HG02970 (cell line): Measurements from ENCODE around the gene XG.

Experiments
- ATAC-seq: cut with Tn5 transposase; IDR thresholded peaks from one replicate; pipeline ENCODE4 v1.9.1; 2021; ENCODE audit warnings: mild to moderate bottlenecking, moderate library complexity, moderate number of reproducible peaks; ENCODE audit not compliant: unreplicated experiment, low FRiP score

XG gene

DNA sequence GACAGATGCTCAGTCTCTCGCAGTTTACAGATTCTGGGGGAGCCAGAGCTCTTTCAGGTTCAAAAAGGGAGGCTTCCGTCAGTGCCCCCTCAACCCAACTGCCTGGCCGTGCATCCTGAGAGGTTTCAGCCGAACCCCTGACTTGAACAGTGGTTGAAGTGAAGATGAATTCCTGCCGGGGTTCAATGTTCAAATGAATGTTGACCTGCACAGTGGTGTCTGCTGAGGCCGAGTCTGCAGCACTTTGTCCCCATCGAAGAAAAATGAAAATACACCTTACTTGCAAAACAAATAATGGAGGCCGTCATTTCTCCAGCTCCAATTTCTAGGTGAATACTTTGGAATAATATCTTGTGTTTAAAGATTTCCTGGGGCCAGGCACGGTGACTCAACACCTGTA lies 110.6 kb downstream of the XG start:
- ATAC-seq = no peak

DNA sequence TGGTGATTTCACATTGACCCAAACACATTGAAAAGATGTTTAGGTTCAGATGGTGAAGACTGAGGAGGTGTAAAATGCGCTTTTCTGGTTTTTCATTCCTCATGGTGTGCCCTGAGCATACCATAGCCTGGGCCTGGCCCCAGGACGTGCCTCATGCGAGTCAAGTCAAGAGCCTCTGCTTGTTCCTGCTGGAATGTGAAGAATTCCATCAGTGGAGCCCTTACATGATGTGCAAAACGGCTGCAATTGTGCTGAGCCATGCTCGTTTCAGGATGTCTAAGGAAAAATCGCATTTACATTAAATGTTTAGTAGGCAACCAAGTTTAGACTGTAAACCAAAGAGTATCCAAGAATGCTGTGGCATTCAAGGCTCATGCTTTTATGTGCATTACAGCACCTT lies 111.8 kb downstream of the XG start:
- ATAC-seq = no peak
